Upper lobe of left lung (tissue), 6 donors: ENCODE results near the gene SEMA5A. TPM values are rescaled to one million over a fixed set of nuclear protein-coding genes. Genes with fewer than 3 reads are reported as not detected.

ENCODE experiments used
- ATAC-seq, 2 donors: fragments of 200-7000 bp; cut with Tn5 transposase; one replicate each; pipeline ENCODE4 v1.9.1; 2022; ENCODE audit warnings: mild to moderate bottlenecking in 2 of 2, moderate library complexity in 2 of 2; ENCODE audit not compliant: low FRiP score in 2 of 2
- DNase-seq, 2 donors: peaks; one replicate each; pipeline ENCODE4 v3.0.0-alpha.2; 2019 to 2020
- H3K27ac ChIP-seq, 4 donors: fragments of 200-600 bp; sonication (generic); one replicate each; pipeline ENCODE4 v1.5.1; 2016 to 2019
- H3K27me3 ChIP-seq, 4 donors: fragments of 200-600 bp; sonication (generic); one replicate each; pipeline ENCODE4 v1.5.1; 2017 to 2019
- H3K36me3 ChIP-seq, 4 donors: fragments of 200-600 bp; sonication (generic); one replicate each; pipeline ENCODE4 v1.5.1; 2016 to 2019
- H3K4me1 ChIP-seq, 4 donors: fragments of 200-600 bp; sonication (generic); one replicate each; pipeline ENCODE4 v1.5.1; 2018 to 2019
- H3K4me3 ChIP-seq, 4 donors: fragments of 200-600 bp; sonication (generic); one replicate each; pipeline ENCODE4 v1.5.1; 2017 to 2019; ENCODE audit warnings: mild to moderate bottlenecking in 2 of 4, moderate library complexity in 1 of 4
- H3K9me3 ChIP-seq, 4 donors: fragments of 200-600 bp; sonication (generic); one replicate each; pipeline ENCODE4 v1.5.1; 2018 to 2019
- EP300 ChIP-seq, 4 donors: sonication (generic); formaldehyde crosslinking; IDR thresholded peaks; one replicate each; pipeline ENCODE4 v1.5.1; 2017; ENCODE audit warnings: antibody characterized with exemption in 4 of 4, control low read depth in 2 of 4
- POLR2A ChIP-seq, 4 donors: fragments of 450-650 bp; IDR thresholded peaks; one replicate each; pipeline ENCODE4 v1.5.1; 2016 to 2017; ENCODE audit warnings: antibody characterized with exemption in 4 of 4, mild to moderate bottlenecking in 2 of 4
- POLR2AphosphoS5 ChIP-seq, 2 donors: sonication (generic); formaldehyde crosslinking; IDR thresholded peaks; one replicate each; pipeline ENCODE4 v1.5.1; 2017; ENCODE audit warnings: antibody characterized with exemption in 2 of 2
- WGBS, 2 donors: methylation state at CpG; one replicate each; pipeline ENCODE4 v1.1.5; 2017 to 2018; 5-methylcytosine and 5-hydroxymethylcytosine counted together
- total RNA-seq, 6 donors: library from RNA; depleted of rRNA in 4 of 6; stranded (reverse); fragments of >200 nt in 4 of 6; gene quantifications; one replicate each; pipeline versions ENCODE4 v1.1.0 to v1.2.1, GENCODE V29; 2016 to 2021
- TF ChIP-seq, protein P1 (sequence below), 6 experiments: fragments of 450-650 bp in 4 of 6; fragments of 200-600 bp in 2 of 6; sonication (generic) in 2 of 6; IDR thresholded peaks; one replicate each; pipeline ENCODE4 v1.5.1; 2016 to 2019; ENCODE audit warnings: antibody characterized with exemption in 6 of 6
- donor health status: DM: no; HTN: no; CAD: no; lungs with moderate emphysema.
- donor health status: DM: no; HTN: yes; CAD: no; lungs with severe emphysema.

Gene SEMA5A
- total RNA-seq, 6 donors from 2014 or later = 5.2 to 40.5 (median 27.5) TPM

DNA sequence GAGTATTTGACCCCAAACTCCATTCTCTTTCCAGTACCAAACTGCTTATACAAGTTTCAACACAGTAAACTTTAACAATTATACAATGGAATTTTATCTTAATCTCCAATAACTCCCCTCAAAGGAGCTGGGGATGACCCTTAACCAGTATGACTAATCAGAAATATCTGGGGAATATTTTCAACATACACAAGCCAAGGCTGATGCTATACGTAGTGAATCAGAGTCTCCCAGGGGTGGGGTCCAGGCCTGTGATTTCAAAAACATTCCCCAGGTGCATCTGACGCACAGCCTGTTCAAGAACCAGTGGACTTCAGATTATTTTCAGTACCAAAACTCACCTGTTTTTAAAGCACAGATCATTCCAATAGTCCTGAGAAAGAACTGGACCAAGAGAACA, 11.8 kb upstream of the SEMA5A start:
- Histone ChIP-seq H3K27ac (no peak overlapping the region), H3K4me3 (no peak overlapping the region), H3K27me3 (no peaks in the 10 kb centered on the region), H3K36me3 (no peaks in the 10 kb centered on the region), H3K4me1 (no peaks in the 10 kb centered on the region), H3K9me3 (no peaks in the 10 kb centered on the region)
- ATAC-seq = no peak
- no peak for DNase-seq
- TF ChIP-seq POLR2AphosphoS5 (IDR thresholded peaks at IDR 0.05) = no peak
- TF ChIP-seq EP300 (IDR thresholded peaks at IDR 0.05) = no peak
- TF ChIP-seq POLR2A (IDR thresholded peaks at IDR 0.05) = no peak
- TF ChIP-seq, protein P1, sequence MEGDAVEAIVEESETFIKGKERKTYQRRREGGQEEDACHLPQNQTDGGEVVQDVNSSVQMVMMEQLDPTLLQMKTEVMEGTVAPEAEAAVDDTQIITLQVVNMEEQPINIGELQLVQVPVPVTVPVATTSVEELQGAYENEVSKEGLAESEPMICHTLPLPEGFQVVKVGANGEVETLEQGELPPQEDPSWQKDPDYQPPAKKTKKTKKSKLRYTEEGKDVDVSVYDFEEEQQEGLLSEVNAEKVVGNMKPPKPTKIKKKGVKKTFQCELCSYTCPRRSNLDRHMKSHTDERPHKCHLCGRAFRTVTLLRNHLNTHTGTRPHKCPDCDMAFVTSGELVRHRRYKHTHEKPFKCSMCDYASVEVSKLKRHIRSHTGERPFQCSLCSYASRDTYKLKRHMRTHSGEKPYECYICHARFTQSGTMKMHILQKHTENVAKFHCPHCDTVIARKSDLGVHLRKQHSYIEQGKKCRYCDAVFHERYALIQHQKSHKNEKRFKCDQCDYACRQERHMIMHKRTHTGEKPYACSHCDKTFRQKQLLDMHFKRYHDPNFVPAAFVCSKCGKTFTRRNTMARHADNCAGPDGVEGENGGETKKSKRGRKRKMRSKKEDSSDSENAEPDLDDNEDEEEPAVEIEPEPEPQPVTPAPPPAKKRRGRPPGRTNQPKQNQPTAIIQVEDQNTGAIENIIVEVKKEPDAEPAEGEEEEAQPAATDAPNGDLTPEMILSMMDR (IDR thresholded peaks at IDR 0.05) = no peak
- 82 to 83% methylated on average over 2 of the region's 2 CpGs for WGBS, 2 donors

DNA sequence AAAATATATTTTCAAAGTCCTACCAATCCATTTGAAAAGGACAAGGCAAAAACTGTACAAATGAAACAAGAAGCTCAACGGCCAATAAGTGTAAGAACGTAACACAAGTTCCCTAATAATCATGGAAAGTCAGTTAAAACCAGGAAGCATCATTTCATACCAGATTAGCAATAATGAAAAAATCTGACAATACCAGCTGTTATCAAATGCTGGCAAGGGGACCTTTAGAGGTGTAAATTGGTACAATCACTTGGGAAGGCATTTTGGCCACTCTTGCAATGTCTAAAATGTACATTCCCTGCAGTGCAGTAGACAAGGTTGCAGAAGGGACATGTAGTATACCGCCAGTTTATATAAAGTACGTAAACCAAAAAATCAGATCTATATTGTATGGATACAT, 10.1 kb upstream of the SEMA5A start:
- WGBS, 2 donors = 92 to 96% methylated on average over 4 of the region's 4 CpGs
- Histone ChIP-seq H3K9me3 (no peaks in the 10 kb centered on the region), H3K4me3 (no peak overlapping the region), H3K27me3 (no peaks in the 10 kb centered on the region), H3K36me3 (no peaks in the 10 kb centered on the region), H3K4me1 (no peaks in the 10 kb centered on the region), H3K27ac (no peak overlapping the region)
- ATAC-seq (no peak), DNase-seq (no peak)
- TF ChIP-seq EP300 (IDR thresholded peaks at IDR 0.05) (no peak), POLR2A (IDR thresholded peaks at IDR 0.05) (no peak), POLR2AphosphoS5 (IDR thresholded peaks at IDR 0.05) (no peak)

DNA sequence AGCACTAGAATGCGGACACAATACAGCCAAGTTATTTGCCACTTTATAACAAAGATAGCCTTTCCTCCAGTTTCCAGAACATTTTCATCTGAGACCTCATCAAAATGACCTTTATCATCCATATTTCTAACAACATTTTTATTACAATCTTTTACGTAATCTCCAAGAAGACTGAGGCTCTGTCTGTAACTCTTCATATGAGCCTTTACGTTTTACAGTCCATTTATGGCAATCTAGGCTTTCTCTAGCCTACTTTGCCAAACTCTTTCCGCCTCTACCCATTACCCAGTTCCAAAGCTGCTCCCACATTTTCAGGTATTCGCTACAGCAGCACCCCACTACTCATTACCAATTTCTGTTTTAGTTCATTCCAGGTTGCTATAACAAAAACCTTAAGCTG, 8.2 kb upstream of the SEMA5A start:
- 93 to 95% methylated on average over 5 of the region's 5 CpGs for WGBS, 2 donors
- Histone ChIP-seq H3K27me3 (no peaks in the 10 kb centered on the region), H3K4me3 (no peak overlapping the region), H3K36me3 (peaks cover 0 to 7% (median 3%) of the 10 kb centered on the region in 4 donors), H3K4me1 (no peaks in the 10 kb centered on the region), H3K27ac (no peak overlapping the region), H3K9me3 (no peaks in the 10 kb centered on the region)
- no peak for TF ChIP-seq POLR2AphosphoS5 (IDR thresholded peaks at IDR 0.05)
- no peak for TF ChIP-seq POLR2A (IDR thresholded peaks at IDR 0.05)
- TF ChIP-seq EP300 (IDR thresholded peaks at IDR 0.05) = no peak
- TF ChIP-seq, protein P1 (IDR thresholded peaks at IDR 0.05) = no peak
- ATAC-seq (no peak), DNase-seq (no peak)

DNA sequence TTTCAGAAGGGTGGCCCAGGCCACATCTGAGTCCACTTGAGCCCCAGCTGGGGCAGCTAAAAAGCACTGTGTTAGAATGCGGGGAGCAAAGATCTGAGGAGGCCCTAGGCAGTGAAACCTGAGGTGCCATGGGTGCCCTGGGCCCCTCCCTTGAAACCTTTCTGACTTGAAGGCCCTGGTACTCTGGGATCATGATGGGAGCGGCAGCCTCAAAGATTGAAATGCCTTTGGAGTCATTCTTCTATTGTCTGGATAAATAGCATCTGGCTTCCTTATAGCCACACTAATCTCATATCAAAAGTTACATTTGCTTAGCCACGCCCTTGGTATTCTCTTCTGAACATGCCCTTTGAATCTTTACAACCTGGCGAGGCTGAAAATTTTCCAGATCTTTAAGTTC, 7.7 kb upstream of the SEMA5A start:
- Histone ChIP-seq H3K4me1 (no peaks in the 10 kb centered on the region), H3K9me3 (no peaks in the 10 kb centered on the region), H3K27ac (no peak overlapping the region), H3K27me3 (no peaks in the 10 kb centered on the region), H3K4me3 (no peak overlapping the region), H3K36me3 (peaks cover 0 to 10% (median 3%) of the 10 kb centered on the region in 4 donors)
- no peak for DNase-seq
- 87 to 91% methylated on average over 4 of the region's 4 CpGs for WGBS, 2 donors
- no peak for TF ChIP-seq POLR2AphosphoS5 (IDR thresholded peaks at IDR 0.05)
- no peak for TF ChIP-seq EP300 (IDR thresholded peaks at IDR 0.05)
- TF ChIP-seq, protein P1 (IDR thresholded peaks at IDR 0.05) = no peak
- TF ChIP-seq POLR2A (IDR thresholded peaks at IDR 0.05) = no peak
- ATAC-seq = no peak

DNA sequence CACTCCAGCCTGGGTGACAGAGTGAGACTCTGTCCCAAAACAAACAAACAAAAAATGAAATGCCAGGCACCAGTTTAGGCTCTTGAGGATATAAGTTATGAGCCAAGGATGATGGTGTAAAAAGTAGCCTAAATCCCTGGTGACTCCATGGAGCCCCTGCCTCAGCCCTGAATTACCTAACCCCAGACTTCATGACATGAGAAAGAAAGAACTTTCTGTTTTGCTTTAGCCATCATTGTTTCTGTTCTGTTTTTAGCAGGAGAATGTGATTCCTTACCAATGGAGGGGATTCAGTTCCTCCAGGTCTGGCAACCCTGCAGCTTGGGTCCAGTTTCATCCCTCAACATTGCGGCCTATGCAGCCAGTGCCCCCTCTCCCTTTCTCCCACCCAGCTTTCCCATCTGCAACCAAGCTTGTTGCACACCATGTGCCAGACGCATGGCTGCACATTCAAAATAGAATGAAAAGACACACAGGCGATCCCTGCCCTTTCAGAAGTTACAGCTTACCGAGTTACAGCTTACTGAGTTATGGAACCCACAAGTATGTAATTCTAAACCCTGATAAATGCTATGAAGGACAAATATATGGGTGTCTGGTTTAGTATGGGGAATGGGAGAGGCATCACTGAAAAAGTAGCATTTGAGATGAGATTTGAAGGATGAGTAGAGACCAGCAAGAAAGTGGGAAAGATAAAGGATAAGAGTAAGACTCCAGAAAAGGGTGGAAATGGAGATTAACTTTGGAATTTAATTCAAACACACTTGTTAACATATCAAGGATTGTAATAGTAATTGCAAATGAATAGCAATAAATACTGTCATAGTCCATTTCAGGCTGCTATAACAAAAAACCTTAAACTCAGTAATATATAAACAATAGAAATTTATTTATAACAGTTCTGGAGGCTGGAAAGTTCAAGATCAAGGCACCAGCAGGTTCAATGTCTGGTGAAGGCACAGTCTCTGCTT, 6.0 kb upstream of the SEMA5A start:
- Histone ChIP-seq H3K4me3 (no peak overlapping the region), H3K9me3 (no peaks in the 10 kb centered on the region), H3K36me3 (peaks cover 0 to 10% (median 3%) of the 10 kb centered on the region in 4 donors), H3K27me3 (no peaks in the 10 kb centered on the region), H3K27ac (no peak overlapping the region), H3K4me1 (peaks cover 0 to 11% (median 8%) of the 10 kb centered on the region in 4 donors)
- no peak for TF ChIP-seq POLR2AphosphoS5 (IDR thresholded peaks at IDR 0.05)
- no peak for TF ChIP-seq EP300 (IDR thresholded peaks at IDR 0.05)
- TF ChIP-seq, protein P1 (IDR thresholded peaks at IDR 0.05) = no peak
- TF ChIP-seq POLR2A (IDR thresholded peaks at IDR 0.05) = no peak
- WGBS, 2 donors = 92 to 96% methylated on average over 4 of the region's 4 CpGs
- no peak for DNase-seq
- no peak for ATAC-seq
